HL-60 (cell line): Measurements from ENCODE around the gene SNX30.

Experiments
- CTCF ChIP-seq: IDR thresholded peaks from one replicate; pipeline ENCODE4 v1.5.1; 2011; ENCODE audit warnings: low read length, control low read depth, inconsistent platforms; ENCODE audit not compliant: insufficient read depth
- POLR2AphosphoS5 ChIP-seq: IDR thresholded peaks from 2 replicates; pipeline ENCODE4 v1.6.1; 2012; ENCODE audit warnings: low read depth
- SPI1 ChIP-seq: IDR thresholded peaks from 2 replicates; pipeline ENCODE4 v1.6.1; 2012; ENCODE audit warnings: low read depth, mild to moderate bottlenecking, borderline replicate concordance

DNA sequence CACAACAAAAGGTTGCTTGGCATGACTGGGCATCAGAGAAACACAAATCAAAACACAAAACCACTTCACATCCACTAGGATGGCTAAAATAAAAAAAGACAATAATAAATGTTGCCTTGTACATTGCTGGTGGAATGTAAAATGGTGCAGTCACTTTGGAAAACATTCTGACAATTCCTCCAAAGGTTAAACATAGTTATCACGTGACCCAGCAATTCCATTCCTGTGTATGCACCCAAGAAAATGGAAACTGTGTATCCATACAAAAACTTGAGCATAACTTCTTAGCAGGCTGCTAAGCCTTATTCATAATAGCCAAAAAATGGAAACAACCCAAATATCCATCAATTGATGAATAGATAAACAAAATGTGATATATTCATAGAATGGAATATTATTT lies 150.3 kb downstream of the SNX30 start:
- TF ChIP-seq CTCF = no peak
- no peak for TF ChIP-seq POLR2AphosphoS5
- TF ChIP-seq SPI1 = no peak
